HG03469 (cell line): ENCODE data around the gene TNFAIP1.
"Not testable (repeated sequence)": the region's sequence is repeated elsewhere in the genome, so short reads cannot be mapped to it uniquely, and the experiment has no call there.

Experiments
- ATAC-seq: cut with Tn5 transposase; IDR thresholded peaks from one replicate; pipeline ENCODE4 v1.9.1; 2021; ENCODE audit warnings: mild to moderate bottlenecking, moderate library complexity, moderate number of reproducible peaks; ENCODE audit not compliant: unreplicated experiment

TNFAIP1 gene

DNA sequence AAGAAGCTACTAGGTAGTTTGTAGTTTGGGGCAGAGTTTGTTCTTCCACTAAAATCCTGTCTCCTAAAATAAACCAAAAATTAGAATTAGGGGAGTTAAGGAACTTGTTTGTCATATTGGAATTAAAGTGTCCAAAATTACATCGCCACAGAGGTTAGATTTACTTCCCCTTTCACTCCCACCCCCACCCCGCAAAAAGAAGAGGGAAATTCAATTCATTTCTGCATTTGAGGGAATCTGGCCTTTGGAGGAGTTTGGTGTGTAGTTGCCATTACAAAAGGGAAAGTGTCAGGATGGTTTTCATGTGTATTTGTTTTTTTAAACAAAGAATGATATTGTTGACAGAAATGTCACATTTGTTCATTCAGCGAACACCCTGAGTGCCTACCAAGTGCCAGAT lies 10.8 kb upstream of the TNFAIP1 start:
- ATAC-seq, result no peak

DNA sequence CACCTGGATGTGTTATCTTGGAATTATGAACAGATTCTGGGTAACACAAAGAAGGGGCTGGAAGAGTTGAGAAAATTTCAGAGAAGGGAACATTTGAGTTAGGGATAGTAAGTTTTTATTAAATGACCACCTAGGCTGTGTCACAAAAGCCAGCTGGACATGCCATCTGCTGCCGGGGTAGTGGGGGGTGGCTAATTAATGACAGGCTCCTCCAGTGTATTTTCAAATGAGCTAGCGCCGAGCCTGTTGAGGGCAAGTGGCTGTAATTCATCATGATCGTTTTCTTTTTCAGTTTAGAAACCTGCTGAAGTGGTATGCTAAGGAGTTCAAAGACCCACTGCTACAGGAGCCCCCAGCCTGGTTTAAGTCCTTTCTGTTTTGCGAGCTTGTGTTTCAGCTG lies 10.3 kb upstream of the TNFAIP1 start:
- ATAC-seq, result no peak

DNA sequence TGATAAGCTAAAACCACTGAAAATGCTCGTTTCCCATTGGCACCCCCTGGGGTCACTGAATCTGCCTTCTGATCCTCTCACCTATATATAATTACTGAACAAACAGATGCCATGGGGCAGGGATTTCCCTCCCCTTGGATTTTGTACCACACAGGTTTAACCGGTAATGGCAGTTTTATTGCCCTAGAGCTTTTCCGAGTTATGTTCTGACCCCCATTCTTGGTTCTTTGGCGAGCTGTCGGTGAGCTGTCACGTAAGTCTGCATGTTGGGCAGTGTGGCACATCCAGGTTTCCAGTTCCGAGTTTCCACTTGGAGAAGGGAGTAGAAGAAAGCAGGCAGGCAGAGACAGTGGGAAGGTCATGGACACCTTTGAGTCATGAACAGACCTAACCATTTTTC lies 9.4 kb upstream of the TNFAIP1 start:
- ATAC-seq, result no peak

DNA sequence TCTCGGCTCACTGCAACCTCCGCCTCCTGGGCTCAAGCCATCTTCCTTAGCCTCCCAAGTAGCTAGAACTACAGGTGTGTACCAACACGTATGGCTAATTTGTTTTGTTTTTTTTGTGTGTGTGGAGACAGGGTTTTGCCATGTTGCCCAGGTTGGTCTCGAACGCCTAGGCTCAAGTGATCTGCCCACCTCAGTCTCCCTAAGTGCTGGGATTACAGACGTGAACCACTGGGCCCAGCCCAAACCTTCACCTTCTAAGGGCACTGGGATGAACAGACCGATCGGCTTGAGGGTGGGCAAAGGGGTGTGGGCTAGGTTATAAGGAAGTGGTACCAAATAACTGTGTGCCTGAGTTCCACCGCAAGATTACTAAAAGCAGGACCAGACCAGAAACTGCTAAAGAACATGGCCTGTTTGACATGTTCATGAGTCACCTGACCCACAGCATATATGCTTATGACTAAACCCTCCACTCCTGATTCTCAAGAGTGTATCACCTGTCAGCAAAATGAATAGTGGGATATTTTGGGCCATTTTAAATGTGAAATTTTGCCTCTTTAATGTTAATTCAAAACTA lies 8.4 kb upstream of the TNFAIP1 start:
- ATAC-seq, result no peak

DNA sequence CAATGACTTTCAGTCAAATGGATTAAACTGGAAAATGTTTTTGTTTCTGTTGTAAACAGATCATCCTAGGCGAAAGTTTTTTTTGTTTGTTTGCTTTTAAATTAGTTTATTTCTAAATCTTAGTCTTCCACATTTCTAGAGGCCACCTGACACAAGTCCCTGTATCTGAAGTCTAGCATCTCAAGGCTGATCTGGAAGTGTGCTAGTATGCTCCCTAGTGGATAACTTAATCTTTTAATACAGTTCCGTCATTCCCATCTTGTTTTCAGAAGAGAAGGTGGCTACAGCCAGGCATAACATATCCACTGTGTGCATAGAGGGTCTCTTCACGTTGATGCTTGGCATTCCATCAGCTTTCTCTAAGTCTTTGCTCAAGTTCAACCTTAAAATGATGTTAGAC lies 7.9 kb upstream of the TNFAIP1 start:
- no peak for ATAC-seq

DNA sequence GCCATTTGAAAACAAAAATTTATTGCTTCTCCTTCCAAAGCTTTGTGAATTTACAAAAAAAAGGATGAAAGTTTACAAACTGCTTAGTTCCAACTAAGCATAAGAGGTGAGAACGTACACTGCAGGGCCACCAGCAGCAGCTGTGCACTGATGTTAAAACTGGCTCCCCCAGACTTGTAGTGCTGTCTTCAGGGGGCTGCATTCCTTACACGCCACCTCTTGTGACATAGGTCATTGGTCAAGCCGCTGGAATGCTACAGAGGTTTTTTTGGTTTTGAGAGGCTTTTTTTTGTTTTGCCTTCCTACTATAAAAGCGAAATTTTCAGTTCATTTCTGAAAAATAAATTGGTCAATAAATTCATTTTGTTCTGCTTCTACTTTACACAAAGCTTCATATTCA lies 7.2 kb upstream of the TNFAIP1 start:
- ATAC-seq, result no peak

DNA sequence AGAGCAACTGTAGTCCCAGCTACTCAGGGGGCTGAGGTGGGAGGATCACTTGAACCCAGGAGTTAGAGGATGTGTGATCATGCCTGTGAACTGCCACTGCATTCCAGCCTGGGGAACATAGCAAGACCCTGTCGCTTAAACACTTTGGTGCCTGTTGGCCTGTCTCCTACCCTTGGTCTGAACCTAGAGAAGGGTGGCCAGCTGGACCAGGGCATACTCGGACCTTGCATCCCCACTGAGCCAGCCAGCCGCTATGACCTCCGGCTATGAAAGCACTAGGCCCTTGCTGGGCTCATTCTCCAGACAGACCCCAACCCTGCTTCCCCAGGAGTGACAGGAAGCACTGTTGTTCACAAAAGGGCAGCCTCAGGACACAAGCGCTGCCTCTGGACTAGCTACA lies 4.9 kb upstream of the TNFAIP1 start:
- no peak for ATAC-seq

DNA sequence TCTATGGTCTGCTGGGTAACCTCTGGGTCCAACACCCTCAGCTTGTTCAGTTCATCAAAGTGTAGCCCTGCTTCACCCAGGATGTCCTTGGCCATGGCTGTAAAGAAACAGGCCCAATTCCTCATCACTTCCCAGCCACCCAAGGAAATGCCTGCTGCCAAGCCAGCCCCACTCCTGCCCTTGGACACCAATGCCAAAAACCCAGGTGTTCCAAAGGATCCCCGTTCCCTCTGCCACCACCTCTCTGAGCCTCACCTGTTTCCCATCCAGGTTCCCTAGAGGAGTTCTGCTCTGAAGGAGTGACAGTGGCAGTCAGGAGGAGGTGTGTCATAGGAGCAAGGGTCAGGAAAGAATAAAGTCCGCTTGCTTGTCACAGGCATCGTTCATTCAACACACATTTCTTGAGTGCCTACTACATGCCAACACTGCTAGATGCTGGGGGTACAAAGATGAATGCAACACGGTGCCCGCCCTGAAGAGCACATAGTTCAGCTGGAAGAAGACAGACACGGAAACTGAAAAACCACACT lies 3.6 kb upstream of the TNFAIP1 start:
- ATAC-seq, result no peak

DNA sequence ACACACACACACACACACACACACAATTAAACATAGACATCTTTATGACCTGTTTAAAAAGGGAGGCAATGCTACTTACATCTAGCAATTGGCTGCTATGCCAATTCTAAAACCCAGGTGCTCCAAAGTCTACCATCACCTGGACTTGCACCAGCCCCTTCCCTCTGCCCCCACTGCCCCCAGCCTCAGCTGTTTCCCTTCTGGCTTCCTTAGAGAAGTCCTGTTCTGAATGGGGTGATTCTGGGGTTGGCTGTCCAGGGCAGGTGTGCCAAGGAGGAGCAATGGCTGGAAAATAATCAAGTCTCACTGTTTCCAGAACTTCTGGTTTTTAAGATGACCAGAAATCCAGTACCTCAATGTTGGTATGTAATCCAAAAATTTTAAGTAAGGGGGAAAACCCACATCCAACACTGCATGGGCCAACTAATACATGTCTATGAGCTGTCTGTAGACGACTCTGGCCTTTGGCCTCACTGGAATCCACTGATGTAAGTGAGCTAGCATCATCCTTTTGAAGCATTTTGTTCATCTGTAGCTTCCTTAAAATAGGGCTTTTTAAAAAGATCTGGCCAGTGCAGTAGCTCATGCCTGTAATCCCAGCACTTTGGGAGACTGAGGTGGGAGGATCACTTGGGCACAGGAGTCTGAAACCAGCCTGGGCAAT lies 2.3 kb upstream of the TNFAIP1 start:
- ATAC-seq, result no peak

DNA sequence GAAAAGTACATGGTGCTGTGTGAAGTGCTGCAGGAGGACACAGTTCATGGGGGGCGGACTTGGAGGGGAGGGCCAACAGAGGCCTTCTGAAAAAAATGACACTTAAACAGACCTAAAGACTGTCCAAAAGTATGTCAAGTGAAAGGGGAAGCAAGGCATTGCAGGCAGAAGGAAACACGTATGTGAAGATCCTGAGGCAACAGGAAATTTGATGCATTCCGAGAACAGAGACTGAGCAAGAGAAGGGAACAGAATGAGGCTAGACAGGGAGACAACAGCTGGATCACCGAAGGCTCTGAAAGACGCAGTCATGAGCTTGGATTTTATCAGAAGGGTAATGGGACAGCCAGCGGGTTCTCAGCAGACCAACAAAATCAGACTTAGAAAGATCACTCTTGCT lies 1.4 kb upstream of the TNFAIP1 start:
- ATAC-seq, result no peak

DNA sequence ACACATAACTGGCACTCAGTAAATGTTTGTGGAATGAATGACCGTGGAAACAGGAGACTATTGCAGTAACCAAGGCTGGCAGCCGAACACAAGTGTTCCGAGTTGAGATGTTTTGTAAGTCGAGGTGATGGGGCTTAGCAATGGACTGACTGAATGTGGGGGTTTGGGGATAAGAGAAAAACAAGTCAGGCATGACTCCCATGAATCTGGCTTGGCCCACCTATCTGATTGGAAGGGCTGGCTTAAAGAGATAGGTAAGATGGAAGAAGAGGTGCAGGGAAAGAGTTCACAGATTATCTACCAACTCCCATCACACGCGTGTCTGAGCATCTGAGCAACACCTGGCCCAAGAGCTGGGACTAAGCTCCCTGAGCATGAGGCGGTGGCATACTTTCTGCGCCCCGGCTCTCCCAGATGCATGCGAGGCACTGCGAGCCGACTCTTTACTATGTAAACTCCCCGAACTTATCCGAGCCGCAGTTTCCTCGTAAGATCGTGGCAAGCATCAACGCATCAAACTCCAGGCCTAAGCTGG lies 828 bp upstream of the TNFAIP1 start:
- no peak for ATAC-seq

DNA sequence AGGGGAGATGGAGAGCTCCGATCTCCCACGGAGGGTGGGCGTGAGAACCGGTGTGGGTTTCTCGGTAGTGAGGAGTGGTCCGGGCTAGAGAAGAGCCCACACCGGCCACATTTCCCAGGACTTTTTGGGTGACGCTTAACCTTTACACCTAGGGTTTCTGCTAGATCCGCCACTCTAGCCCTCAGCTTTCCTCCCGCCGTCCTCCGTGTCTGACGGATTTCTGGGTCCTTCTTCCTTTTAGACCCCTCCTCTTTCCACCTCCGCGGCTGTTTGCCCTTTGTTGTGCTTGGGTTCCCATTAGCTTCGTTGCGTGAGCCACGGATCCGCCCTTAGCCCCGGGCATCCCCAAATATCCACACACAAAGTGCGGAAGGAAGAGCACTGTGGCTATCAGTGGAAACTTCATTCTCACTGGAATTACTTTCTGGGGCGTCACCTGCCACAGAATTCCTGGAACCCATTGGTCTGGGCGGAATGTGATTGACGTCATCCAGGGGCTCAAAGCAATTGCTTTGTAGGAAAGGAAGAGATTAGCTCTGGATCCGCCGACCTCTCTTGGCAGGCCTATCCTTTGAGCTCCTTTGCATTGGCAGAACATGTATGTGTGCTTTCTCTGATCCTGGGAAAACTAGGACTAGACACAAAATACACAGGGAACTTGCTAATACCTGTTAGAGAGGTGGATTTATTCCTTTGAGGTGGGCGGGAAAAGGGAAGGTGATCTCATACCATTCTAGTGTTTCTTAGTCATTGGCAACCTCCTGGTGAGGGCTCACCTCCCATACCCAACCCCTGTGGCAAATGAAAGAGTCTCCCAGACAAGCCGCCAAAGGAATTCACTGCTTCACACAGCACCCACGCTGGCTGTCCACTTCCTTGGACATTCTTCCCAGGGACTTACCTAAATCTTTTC lies 654 bp downstream of the TNFAIP1 start:
- no peak for ATAC-seq

DNA sequence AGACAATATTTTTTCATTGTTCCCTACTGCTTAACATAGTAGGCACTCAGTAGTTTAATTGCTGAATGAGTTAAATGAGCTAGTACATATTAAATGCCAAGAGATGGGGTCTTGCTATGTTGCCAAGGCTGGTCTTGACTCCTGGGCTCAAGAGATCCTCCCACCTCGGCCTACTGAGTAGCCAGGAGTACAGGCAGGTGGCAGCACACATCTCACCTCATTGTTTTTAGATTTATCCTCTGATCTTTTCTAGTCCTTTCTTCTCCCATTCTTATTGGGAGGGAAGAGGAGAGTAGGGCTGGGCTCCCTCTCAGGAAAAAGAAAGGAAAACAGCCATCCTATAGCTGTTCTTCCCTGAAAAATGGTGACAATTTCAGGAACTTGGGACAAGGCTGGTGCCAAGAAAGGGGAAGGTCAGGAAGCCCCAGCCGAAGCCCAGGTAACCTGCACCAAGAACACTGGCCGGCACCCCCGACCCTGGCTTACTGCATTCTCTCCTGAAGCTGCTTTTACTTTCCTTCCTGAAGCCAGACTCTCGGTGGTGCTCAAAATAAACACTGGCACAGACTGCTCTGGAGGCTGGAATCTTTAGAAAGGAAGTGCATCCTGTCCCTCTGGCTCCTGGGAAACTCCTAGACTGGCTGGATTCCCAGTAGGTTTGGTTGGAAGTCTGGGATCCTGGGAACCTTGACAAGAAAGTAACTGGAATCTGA lies 2.7 kb downstream of the TNFAIP1 start:
- ATAC-seq, result no peak

DNA sequence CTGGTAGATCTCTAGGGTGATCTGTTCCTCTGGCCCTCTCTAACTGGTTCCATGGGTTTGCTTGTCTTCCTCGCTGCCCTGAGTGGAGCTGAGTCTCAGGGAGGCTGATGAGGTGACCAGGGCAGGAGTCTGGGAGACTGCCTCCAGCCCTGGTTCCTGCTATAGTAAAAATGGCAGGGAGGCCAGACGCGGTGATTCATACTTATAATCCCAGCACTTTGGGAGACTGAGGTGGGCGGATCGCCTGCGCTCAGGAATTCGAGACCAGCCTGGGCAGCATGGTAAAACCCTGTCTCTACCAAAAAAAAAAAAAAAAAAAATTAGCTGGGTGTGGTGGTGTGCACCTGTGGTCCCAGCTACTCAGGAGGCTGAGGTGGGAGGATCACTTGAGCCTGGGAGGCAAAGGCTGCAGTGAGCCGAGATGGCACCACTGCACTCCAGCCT lies 3.2 kb downstream of the TNFAIP1 start:
- not testable (repeated sequence) for ATAC-seq

DNA sequence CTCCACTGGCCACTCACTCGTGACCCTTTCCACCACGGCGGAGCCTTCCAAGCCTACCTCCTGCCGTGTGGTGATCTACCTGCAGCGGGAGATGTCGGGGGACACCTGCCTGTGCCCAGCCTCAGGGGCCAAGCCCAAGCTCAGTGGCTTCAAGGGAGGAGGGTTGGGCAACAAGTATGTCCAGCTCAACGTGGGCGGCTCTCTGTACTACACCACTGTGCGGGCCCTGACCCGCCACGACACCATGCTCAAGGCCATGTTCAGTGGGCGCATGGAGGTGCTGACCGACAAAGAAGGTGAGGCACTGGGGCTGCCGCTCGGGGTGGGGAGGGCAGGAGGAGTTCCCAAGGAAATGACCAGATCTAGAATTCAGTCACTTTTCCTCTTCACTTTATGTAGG lies 3.9 kb downstream of the TNFAIP1 start:
- no peak for ATAC-seq

DNA sequence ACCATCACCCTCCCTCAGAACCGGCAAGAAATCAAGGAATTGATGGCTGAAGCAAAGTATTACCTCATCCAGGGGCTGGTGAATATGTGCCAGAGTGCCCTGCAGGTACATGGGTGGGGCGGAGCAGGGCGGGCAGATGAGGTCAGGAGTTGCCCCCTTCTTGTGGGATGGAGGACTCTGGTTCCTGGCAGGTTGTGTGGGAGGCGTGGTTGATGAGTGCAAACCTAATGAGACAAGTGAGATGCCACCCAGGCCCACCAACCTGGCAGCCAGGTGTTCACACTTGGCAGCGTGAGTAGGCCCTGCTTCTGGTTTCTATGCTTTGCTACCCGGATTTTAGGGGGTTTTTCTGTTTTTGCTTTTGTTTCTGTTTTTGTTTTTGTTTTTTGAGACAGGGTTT lies 4.8 kb downstream of the TNFAIP1 start:
- ATAC-seq, result no peak

DNA sequence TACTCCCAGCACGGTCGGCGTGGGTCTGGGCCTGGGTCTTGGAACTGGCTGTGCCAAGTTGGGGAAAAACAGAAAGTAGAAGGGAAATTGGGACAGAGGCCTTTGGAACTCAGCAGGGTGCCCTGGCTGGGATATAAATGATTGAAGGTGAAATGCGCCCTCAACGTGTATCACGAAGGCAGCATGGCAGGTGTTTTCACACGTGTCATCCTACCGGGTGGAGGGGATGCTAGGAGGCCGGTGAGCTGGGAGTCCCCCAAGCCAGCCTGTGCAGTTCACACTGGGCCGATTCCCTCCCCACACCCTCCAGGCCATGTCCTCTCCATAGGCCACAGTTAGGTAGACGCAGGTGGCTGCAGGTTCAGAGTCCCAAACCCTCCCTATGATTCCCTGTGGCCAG lies 6.0 kb downstream of the TNFAIP1 start:
- no peak for ATAC-seq

DNA sequence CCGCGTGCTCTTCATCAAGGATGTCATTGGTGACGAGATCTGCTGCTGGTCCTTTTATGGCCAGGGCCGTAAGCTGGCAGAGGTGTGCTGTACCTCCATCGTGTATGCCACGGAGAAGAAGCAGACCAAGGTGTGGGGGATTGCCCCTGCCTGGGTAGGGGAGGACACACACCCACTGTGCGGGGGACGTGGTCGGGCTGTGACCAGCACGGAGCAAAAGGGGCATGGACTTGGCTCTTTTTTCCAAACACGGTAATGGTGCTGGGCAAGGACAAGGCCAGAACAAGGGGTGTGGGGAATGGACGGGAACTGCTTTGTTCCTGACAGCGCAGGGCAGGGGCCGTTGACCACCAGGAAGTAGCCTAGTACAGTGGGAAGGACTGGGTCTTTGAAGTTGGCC lies 6.8 kb downstream of the TNFAIP1 start:
- ATAC-seq, result no peak

DNA sequence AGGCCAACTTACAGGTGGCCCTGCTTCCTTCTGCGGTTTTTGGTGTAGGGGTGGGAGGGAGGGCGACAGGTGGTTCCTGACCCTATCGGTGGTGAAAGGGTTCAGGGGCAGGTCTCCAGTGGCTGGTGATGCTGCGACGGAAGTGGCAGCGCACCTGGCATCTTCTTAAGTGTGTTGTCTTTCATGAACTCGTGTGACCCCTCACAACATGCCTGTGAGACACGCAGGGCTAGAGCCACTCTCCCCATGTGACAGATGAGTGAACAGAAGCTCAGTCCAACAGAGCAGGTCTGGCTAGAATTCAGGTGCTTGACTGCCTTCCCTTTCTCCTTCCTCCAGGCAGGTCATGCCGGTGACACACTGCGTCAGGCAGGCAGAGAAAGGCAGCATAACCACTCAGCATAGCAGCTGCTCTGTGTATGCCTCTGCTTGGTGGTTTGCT lies 8.0 kb downstream of the TNFAIP1 start:
- no peak for ATAC-seq

DNA sequence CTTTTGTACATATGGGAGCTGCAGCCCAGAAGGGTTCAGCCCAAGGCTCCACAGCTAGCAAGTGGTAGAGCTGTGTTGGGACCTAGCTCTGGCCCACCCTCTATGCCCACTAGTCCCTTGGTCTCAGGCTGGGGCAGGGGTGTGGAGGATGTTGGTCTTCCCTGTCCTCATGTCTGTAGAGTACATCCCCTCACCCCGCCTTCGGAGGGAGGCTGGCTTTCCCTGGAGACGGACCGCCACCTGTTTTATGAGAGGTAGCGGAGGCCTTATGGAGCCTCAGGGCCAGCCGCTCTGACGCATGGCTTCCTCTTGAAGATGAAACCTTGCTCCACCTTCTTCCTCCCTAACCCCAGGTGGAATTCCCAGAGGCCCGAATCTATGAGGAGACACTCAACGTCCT lies 8.4 kb downstream of the TNFAIP1 start:
- no peak for ATAC-seq

DNA sequence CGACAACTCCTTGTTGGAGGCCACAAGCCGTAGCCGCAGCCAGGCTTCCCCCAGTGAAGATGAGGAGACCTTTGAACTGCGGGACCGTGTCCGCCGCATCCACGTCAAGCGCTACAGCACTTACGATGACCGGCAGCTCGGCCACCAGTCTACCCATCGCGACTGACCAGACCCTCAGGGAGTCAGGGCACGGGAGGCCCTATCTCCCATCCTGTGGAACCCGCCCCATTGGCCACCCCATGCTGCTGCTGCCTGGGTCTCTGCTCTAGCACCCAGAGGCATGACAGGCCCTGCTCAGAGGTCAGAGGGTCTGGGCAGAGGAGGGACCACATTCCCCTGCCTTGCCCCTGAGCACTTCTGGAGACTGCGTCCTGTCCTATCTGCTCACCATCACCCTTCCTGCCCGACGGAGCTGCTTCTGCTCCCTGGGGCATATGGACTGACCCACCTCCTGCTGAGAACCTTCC lies 8.9 kb downstream of the TNFAIP1 start:
- ATAC-seq, result no peak
